GM18502 (cell line): ENCODE data around the gene ZBED1.
"Not testable (repeated sequence)": the region's sequence is repeated elsewhere in the genome, so short reads cannot be mapped to it uniquely, and the experiment has no call there.

Source experiments
- ATAC-seq: cut with Tn5 transposase; IDR thresholded peaks from one replicate; pipeline ENCODE4 v1.9.1; 2021; ENCODE audit warnings: mild to moderate bottlenecking; ENCODE audit not compliant: unreplicated experiment, poor library complexity

The ZBED1 gene

DNA sequence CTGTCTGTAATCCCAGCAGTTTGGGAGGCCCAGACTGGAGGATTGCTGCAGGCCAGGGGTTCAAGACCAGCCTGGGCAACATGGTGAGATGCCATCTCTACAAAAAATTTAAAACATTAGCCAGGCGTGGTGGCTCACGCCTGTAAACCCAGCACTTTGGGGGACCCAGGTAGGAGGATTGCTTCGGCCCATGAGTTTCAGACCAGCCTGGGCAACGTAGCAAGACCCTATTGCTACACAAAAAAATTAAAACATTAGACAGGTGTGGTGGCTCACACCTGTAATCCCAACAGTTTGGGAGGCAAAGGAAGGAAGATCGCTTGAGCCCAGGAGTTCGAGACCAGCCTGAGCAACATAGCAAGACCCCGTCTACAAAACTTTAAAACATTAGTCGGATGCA, 1.3 kb downstream of the ZBED1 start:
- ATAC-seq = no peak

DNA sequence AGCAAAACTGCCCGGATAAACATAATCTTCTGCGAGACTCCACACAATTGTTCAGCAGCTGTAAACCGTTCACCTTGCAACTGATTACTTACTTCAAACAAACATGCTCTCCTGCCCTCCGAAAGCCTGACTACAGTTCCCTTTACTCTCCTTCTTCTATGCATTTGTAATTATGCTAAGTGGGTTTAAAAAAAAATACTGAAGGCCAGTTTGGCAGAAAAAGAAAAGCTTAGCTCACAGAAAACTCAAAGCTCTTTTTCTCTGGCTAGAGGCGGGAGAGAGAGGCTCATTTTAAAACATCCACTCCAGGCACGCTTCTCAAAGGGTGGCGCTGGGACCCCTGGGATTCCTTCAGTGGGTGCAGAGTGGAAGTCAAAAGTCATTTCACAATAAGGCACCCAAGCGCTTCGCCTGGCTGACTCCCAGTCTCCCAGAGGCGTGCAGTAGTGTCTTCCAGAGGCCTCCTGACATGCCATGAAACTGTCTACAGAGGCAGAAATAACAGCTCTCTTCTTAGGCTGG, 1.9 kb downstream of the ZBED1 start:
- ATAC-seq = no peak

DNA sequence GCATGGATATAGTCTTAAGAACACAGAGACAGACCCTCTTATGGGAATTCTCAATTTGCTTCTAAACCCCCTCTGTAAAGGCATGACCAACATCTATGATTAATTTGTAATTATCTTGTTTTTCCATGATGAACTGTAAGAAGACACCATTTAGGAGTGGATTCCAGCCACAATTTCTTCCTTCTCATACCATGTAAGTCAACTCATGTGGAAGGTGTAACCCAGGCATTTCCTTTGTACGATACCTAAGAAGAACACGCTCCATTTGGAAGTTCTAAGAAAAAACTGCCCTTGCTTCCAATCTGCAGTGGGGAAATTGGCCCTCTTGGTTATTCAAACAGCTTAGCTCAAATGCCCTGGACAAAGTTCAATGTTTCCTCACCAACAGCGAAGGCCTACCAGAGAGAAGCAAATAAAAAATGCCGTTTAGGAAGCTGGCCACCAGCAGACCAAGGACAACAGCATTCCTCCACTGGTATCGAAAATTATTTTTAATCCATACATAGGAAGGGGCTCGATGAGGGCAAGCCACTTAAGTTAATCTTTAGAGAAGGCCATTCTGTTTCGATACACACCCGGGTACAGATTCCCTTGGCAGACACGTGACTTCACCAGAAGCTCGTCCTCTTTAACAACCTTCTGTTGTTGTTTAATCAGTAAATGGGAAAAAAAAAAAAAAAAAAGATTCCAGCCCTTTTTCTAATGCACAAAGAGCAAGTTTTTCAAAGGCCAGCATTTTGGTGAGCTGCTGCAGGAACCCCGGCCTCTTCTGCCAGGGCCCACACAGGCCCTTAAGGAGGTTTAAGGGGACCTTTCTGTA, 2.6 kb downstream of the ZBED1 start:
- no peak for ATAC-seq

DNA sequence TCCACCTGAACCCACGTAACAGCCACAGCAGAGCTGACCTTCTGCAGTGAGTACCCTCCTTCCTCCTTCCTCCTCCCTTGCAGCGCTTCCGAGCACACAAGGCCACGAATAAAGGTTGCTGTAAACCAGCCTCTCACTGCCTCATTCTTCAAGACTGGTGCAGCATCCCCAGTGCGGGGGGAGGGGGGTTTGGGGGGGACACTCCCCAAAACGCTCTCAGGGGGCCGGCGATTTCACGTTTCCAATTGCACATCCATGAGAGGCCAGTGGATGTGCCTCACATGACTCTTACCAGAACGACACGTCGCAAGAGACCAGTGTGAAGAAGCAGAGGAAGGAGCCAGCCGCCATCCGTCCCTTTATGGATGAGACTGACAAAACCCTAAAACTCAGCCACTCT, 5.2 kb downstream of the ZBED1 start:
- no peak for ATAC-seq

DNA sequence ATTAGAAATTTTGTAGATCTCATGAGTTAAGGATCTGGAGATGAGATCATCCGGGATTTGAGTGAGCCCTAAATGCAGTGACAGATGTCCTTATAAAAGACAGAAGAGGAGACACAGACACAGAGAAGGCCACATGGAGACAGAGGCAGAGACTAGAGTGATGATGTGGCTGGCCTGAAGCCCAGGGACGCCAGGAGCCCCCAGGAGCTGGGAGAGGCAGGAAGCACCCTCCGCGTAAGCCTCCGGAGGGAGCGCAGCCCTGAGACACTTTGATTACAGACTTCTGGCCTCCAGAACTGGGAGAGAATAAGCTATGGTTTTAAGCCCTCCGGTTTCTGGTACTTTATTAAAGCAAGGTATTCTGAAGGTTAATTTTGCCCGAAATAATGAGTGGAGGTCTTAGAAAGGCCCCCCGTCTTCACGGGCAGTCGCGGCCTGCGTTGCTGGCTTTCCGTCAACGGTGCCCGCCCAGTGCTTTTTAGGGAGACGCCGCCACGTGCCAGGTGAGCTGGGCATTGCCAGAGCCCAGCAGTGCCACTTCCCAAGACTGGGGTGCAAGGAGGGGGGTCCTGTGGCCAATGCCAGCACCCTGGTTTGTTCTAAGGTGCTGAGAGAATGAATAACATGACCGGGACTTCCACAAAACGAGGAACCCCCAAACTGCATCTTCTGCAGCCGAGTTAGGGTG, 8.1 kb downstream of the ZBED1 start:
- no peak for ATAC-seq

DNA sequence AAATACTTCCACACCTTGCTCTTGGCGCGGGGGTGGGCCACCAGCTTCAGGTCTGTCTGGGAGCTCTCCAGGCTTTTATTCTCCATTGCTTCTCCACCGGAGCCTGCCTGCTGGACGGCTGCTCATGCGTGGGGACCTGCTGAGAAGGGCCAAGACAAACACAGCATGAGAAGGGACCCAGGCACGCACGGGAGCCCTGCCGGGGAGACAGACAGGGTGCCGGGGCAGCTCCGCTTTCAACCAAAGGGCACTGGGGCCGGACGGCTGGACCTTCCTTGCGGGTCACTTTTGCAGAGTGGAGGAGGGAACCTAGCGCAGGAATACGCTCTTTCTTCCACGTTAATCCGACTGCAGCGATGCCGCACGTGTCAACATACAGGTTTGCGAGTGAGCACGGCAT, 10.1 kb downstream of the ZBED1 start:
- ATAC-seq = no peak

DNA sequence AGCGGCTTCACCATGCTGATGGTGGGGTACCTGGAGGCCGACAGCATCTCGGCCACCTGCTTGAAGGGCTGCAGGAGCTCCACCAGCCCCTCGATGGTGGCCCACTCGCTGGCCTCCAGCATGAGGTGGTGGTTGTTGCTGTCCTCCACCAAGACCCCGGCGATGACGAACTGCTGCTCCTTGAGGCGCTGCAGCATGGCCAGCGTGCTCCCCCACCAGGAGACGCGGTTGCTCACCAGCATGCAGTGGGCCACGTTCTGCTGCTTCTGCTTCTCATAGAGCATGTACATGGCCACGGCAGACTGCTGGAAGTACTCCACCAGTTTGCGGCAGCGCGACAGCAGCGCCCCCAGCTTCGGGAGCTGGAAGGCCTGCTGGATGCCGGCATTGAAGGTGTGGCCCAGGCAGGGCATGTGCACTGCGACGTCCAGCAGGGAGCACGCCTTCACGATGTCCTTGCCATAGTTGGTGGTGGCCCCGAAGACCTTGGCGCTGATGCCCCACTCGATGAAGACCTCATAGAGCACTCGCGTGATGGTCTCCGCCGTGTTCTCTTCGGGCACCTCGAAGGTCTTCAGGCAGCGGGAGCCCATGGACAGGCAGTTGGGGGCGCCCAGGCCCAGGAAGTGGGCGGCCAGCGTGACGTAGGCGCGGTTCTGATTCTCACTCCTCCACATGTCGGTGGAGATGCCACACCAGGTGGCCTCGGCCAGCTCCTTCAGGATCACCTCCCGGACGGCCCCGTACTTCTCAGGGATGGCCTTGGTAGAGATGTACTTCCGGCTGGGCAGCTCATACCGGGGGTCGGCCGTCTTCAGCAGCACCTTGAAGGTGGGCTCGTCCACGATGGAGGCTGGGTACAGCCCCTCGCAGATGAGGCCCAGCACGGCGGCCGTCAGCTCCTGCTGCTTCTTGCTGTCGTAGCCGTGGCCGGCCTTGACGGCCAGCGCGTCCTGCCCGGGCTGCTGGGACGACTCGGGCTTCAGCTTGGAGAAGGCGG, 11.0 kb downstream of the ZBED1 start:
- no peak for ATAC-seq

DNA sequence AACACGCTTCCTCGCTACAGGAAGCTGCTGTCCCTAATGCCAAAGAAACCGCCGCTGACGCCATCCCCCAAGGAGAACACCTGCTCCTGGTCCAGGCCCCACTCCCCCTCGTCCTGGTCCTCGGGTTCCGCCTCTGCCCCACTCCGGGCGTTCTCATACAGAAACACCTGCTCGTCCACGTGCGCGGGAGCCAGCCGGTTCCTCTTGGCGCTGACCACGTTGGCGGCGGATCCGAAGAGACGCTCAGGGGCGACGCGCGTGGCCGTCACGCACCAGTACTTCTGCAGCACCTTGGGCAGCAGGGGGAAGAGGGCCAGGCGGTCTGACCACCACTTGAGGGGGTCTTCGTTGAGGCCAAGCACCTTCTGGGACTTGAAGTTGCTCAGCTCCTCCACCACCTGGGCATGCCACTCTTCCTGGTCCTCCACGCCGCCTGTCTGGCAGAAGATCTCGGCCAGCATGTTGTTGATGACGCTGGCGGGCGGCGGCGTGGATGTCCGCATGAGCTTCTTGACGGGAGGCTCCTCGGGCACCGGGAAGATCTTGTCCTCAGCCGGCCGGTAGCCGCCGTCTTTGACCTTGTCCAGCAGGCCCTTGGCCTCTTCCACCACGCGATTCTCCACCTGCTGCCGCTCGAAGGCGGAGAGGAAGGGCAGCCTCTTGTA, 12.0 kb downstream of the ZBED1 start:
- ATAC-seq = no peak

DNA sequence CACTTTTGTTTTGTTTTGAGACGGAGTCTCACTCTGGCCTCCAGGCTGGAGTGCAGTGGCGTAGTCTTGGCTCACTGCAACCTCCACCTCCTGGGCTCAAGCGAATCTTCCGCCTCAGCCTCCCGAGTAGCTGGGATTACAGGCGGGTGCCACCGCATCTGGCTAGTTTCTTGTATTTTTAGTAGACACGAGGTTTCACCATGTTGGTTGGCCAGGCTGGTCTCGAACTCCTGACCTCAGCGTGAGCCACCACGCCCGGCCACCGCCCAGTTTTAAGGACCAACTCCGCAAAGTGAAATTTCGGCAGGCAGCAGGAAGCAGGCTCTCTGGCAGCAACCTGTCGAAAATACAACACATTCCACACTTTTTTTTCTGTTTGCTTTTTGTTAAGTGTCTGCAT, 13.4 kb downstream of the ZBED1 start:
- no peak for ATAC-seq

DNA sequence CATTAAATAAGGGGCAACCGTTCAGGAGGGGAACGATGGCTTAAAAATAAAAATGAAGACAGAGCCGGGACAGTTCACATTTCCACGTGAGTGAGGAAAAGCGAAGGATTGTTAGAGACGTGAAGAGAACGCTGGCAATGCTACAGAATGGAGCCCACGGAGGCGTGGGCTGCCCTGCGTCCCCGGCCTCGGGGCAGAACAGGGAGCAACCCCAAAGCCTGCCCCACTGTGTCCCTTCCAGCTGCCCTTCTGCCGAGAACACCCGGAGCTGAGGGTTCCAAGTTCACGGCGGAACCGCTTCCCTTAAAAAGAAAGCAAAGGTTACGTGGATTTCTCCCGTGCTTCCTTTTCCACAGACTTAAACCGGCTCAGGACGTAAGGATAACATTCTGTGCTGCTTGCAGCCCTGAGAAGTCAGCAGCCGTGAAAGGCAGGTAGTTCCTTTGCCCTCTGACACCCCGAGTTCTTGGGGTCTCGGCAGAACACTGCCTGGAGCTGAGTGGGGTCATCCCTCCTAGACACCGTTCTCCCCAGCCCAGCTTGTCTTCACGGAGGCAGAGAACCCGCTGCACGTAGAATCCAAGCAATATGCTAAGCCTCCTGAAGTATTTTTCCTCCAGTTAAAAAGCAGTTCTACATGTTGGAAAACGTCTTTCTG, 14.2 kb downstream of the ZBED1 start:
- ATAC-seq = no peak

DNA sequence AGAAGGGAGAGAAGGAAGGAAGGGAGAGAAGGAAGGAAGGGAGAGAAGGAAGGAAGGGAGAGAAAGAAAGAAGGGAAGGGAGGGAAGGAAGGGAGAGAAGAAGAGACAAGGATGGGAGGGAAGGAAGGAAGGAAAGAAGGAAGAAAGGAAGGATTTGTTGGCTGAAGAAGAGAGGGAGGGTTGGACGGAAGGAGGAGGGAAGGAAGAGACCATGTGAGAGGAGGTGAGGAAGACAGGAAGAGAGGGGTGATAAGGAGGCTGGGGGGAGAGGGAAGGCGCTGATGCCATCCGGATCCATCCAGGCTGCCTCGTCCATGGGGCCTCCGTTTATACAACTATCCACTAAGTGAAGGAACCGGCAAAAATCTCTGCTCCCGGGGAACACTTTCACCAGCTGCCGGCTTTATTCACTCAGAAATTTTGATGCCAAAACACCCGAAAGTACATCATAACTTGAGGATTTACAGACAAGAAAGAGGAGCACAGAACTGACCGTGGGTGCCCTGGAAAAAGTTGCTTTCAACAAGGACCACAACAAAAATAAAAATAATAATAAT, 14.9 kb downstream of the ZBED1 start:
- ATAC-seq = no peak

DNA sequence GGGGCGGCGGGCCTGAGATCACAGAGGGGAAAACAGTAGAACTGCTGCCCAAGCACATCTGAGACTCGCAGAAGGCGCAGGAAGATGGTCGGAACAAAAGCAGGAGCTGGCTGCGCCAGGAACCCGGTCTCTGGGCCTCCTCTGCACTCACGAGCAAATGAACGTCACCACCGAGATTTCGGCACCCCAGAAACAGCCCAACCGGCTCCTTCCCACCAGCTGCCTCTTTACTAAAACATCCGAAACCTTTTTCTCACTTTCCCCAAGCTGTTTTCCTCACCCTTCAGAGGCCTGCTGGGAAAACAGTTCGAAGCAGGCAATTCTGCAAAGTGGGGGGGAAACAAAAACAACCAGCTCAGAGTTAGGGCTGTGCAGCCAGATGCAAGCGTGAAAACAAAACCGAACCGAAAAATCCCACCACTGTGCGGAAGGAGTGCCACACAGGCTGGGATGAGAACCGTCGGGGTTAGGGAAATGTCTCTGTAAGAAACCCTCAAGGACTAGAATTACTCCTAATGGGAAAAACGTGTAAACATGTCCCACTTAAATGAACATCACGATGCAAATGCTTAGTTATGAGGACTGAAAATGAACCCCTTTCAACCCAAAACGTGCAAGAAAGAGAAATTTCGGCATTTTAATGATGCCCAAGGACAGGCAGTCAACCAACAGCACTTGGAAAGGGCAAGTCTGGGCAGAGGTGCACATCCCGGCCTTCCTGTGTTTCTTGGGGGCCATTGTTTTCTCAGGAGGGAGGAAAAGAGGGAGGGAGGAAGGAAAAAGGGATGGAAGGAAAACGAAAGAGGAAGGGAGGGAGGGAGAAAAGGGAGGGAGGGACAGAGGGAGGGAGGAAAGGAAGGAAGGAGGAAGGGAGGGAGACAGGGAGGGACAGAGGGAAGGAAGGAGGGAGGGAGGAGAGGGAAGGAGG, 15.8 kb downstream of the ZBED1 start:
- no peak for ATAC-seq

DNA sequence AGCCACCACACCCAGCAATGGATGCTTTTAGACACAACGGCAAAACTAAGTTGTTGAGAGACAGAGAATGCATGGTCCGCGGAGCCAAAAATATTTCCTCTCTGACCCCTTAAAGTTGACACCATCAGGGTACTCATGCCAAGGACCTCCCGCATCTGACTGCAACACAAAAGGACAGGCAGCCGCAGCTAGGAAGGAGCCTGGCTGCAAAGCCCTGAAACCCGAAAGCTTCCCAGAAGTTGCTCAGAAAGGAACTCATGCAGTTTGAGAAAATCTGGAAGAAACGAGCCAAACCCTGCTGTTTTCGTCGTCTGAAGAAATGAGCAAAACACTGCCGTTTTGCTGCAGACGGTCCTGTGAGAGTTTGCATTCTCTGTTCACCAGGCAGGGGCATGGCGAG, 16.5 kb downstream of the ZBED1 start:
- ATAC-seq = no peak

DNA sequence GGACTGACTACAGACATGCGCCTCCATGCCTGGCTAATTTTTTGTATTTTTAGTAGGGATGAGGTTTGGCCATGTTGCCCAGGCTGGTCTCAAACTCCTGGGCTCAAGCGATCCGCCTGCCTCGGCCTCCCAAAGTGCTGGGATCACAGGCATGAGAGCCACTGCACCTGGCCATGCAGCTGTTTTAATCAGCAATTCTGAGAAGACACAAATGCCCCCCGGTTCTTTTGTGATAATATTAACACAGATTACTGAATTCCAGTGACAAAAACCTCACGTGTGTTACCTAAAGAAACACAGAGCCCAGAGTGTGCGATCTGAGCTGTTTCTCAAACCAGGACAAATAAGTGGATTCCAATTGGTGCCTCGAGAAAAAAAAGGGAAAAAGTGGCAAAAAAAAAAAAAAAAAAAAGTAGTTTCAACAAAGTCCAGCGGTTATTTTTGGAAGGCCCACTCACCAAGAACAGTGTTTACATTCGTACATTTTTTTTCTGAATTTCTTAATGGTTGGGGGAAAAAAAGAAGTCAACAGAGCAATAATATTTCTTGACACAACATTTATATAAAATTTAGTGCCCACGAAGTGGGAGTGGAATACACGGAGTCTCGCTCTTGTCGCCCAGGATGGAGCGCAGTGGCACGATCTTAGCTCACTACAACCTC, 17.2 kb downstream of the ZBED1 start:
- no peak for ATAC-seq

DNA sequence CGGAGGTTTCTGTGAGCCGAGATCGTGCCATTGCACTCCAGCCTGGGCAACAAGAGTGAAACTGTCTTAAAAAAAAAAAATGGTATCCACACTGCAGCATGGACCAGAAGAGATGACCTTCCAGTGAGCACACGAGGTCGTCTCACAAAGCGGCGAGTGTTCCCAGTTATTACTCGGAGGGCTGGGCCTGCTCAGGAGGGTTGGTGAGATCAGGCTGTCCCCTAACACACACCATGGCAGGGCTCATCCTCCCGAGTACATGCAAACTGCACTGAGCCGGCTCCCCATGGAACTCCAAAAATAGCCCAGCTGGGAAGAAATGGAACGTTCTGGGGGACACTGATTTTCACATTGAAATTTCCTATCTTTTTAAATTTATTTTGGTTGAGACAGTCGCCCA, 19.2 kb downstream of the ZBED1 start:
- ATAC-seq = not testable (repeated sequence)

DNA sequence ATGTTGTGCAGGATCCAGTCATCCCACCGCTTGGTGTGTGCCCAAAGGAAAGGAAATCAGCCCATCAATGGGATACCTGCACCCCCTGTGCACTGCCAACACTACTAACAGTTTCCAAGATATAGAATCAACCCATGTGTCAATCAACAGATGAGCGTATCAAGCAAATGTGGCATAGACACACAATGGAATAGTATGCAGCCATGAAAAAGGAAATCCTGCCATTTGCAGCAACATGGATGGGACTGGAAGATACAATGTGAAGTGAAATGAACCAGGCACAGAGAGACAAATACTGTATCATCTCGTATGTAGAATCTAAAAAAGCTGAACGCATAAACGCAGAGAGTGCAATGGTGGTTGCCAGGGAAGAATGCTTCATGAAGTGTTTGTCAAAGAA, 20.8 kb downstream of the ZBED1 start:
- ATAC-seq = not testable (repeated sequence)

DNA sequence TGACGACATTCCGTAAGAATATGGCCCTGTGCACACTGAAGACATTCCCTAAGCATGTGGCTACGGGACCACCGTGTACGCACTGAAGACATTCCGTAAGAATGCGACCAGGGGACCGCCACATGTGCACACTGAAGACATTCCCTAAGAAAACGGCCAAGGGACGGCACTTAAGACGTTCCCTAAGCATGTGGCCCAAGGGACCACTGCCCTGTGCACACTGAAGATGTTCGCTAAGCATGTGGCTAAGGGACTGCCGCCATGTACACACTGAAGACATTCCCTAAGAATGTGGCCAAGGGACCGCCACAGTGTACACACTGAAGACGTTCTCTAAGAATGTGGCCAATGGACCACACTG, 21.4 kb downstream of the ZBED1 start:
- ATAC-seq = no peak
